Measurements from ENCODE around the gene COBL.

DNA sequence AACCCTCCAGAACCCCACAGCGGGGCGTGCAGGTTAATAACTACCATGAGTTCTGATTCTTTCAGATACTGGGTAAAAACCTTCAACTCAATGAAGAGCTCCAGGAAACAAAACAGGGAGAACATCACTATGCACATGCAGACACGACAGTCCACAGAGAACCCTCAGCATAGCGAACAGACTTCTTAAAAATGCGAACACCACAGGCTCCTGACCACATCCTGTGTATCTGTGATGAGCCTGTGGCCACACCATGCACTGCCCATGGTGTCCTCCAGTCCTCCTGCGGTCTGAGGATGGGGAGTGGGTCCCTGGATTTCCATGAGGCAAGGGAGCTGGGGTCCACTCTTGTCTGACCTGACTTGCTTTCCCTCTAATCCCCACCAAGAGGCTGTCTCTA is 107.2 kb downstream of the COBL start:
- TF ChIP-seq, protein P1, sequence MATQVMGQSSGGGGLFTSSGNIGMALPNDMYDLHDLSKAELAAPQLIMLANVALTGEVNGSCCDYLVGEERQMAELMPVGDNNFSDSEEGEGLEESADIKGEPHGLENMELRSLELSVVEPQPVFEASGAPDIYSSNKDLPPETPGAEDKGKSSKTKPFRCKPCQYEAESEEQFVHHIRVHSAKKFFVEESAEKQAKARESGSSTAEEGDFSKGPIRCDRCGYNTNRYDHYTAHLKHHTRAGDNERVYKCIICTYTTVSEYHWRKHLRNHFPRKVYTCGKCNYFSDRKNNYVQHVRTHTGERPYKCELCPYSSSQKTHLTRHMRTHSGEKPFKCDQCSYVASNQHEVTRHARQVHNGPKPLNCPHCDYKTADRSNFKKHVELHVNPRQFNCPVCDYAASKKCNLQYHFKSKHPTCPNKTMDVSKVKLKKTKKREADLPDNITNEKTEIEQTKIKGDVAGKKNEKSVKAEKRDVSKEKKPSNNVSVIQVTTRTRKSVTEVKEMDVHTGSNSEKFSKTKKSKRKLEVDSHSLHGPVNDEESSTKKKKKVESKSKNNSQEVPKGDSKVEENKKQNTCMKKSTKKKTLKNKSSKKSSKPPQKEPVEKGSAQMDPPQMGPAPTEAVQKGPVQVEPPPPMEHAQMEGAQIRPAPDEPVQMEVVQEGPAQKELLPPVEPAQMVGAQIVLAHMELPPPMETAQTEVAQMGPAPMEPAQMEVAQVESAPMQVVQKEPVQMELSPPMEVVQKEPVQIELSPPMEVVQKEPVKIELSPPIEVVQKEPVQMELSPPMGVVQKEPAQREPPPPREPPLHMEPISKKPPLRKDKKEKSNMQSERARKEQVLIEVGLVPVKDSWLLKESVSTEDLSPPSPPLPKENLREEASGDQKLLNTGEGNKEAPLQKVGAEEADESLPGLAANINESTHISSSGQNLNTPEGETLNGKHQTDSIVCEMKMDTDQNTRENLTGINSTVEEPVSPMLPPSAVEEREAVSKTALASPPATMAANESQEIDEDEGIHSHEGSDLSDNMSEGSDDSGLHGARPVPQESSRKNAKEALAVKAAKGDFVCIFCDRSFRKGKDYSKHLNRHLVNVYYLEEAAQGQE (IDR thresholded peaks at IDR 0.05; ENCODE audit: insufficient read depth in 1 of 2, low read depth in 2 of 2, low read length in 2 of 2), result no peak
- TF ChIP-seq SIN3A (IDR thresholded peaks at IDR 0.05; ENCODE audit: borderline replicate concordance, insufficient read depth, low read length), result no peak

Data from PFSK-1 (cell line).